Epithelial cell of umbilical artery (primary cell): Measurements from ENCODE around the gene MYOZ3. TPM values are rescaled to one million over a fixed set of nuclear protein-coding genes. Genes with fewer than 3 reads are reported as not detected.

Experiments used
- total RNA-seq: library from RNA; depleted of rRNA; stranded (reverse); fragments of >200 nt; gene quantifications from 2 replicates; pipeline ENCODE4 v1.2.3, GENCODE V29; 2014

The MYOZ3 gene
- total RNA-seq, result under 0.01 and 0.61 TPM in 2 replicates

GRCh38 chr5:150661086-150661485 lies at the start of gene MYOZ3:
Gene MYOZ3 (plus strand): TSS chr5:150661251. CDS start chr5:150662942, 1,691 bp downstream.

GRCh38 chr5:150640311-150641005 lies 20.6 kb upstream of the MYOZ3 start, which contains the start of gene SYNPO:
Gene SYNPO (plus strand): TSS chr5:150640660. CDS start chr5:150648276, 7,616 bp downstream.

GRCh38 chr5:150700594-150701377 lies 39.7 kb downstream of the MYOZ3 start, which contains the start of gene RBM22:
Gene RBM22 (minus strand): TSS chr5:150701062. CDS start chr5:150700985, 77 bp downstream.

Other genes starting within 250 kb of the MYOZ3 start
- 0.65 and 1.2 TPM in 2 replicates for gene CD74, start 248.3 kb upstream of the MYOZ3 start, total RNA-seq
- gene RPS14, start 211.5 kb upstream of the MYOZ3 start, total RNA-seq, result 3,653 and 4,782 TPM in 2 replicates
- 23.1 and 23.4 TPM in 2 replicates for gene NDST1, start 153.1 kb upstream of the MYOZ3 start, total RNA-seq
- 6.2 and 10.2 TPM in 2 replicates for gene SYNPO, start 20.6 kb upstream of the MYOZ3 start, total RNA-seq
- gene RBM22, start 39.8 kb downstream of the MYOZ3 start, total RNA-seq, result 20.1 and 27.7 TPM in 2 replicates
- 26.7 and 27.9 TPM in 2 replicates for gene DCTN4, start 97.8 kb downstream of the MYOZ3 start, total RNA-seq
- gene SMIM3, start 117.5 kb downstream of the MYOZ3 start, total RNA-seq, result 4.5 and 4.7 TPM in 2 replicates
- gene IRGM, start 185.3 kb downstream of the MYOZ3 start, total RNA-seq, result not detected in 2 replicates
- 4.2 and 8.4 TPM in 2 replicates for gene ZNF300, start 243.7 kb downstream of the MYOZ3 start, total RNA-seq